ENCODE data around the gene PLEKHM3. TPM values are rescaled to one million over a fixed set of nuclear protein-coding genes. Genes with fewer than 3 reads are reported as not detected.

The PLEKHM3 gene
- total and polyA plus RNA-seq, 12 donors = 9.5 to 39.6 (median 21.7) TPM

DNA sequence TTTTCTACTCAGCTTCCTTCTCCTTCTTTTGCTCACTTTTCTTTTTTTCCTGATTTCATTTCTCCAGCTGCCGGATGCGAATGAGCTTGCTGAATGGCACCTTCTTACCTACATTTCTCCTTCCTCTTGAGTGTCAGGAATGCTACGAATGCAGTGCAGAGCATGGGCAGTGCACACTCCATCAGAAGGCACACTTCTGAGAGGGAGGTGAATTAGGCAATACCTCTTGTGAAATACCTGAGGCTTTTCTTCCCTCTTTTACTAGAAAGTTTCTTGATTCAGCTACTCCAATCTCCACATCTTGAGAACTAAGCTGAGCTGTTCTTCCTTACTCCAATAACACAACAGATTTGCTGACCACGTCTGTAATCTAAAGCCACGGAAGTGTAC is 51.1 kb downstream of the PLEKHM3 start:
- H3K9me3 ChIP-seq (replicated peaks in 1 of 3) = no peaks in the 10 kb centered on the region
- 77 to 86% (median 82%) methylated on average over 5 of the region's 5 CpGs for WGBS, 4 donors
- H3K27ac ChIP-seq = no peak overlapping the region
- peaks cover 0 to 10% of the 10 kb centered on the region in 2 donors for H3K36me3 ChIP-seq (replicated peaks in 1 of 2)
- peaks cover 0 to 15% of the 10 kb centered on the region in 2 donors for H3K4me1 ChIP-seq (replicated peaks in 1 of 2)
- TF ChIP-seq, protein P1, sequence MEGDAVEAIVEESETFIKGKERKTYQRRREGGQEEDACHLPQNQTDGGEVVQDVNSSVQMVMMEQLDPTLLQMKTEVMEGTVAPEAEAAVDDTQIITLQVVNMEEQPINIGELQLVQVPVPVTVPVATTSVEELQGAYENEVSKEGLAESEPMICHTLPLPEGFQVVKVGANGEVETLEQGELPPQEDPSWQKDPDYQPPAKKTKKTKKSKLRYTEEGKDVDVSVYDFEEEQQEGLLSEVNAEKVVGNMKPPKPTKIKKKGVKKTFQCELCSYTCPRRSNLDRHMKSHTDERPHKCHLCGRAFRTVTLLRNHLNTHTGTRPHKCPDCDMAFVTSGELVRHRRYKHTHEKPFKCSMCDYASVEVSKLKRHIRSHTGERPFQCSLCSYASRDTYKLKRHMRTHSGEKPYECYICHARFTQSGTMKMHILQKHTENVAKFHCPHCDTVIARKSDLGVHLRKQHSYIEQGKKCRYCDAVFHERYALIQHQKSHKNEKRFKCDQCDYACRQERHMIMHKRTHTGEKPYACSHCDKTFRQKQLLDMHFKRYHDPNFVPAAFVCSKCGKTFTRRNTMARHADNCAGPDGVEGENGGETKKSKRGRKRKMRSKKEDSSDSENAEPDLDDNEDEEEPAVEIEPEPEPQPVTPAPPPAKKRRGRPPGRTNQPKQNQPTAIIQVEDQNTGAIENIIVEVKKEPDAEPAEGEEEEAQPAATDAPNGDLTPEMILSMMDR (IDR thresholded peaks at IDR 0.05) = no peak
- no peak for TF ChIP-seq POLR2A (IDR thresholded peaks at IDR 0.05)
- H3K27me3 ChIP-seq = no peaks in the 10 kb centered on the region
- DNase-seq = no peak
- no peak overlapping the region for H3K4me3 ChIP-seq
- intact Hi-C loops (cut with DNase I) = loop anchor here in 1 of 2 donors (10.0 kb wide), 1 partner anchor 229 kb away; no protein-coding TSS in a partner anchor

DNA sequence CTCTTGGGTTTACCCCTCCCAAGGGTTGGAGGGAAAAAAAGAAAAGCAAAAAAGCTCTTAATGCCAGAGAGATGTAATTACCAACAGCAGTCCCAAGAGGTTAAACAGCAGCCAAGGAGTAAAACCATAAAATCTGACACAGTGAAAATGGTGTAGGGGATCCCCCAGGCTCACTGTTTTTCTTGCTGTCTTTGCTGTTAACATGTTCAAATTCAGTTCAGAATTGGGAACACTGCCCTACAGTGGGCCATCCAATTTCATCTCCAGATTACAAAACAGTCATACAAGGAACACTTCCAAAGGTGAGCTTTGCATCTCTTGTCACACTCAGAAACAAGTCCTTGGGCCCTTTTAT is 54.5 kb downstream of the PLEKHM3 start:
- no peaks in the 10 kb centered on the region for H3K36me3 ChIP-seq (replicated peaks in 1 of 2)
- no peak overlapping the region for H3K27ac ChIP-seq
- peaks cover 0 to 19% of the 10 kb centered on the region in 2 donors for H3K4me1 ChIP-seq (replicated peaks in 1 of 2)
- no peak for DNase-seq
- intact Hi-C loops (cut with DNase I) = loop anchor here in 1 of 2 donors (10.0 kb wide), 1 partner anchor 226 kb away; no protein-coding TSS in a partner anchor
- TF ChIP-seq POLR2A (IDR thresholded peaks at IDR 0.05) = no peak
- TF ChIP-seq, protein P1 (IDR thresholded peaks at IDR 0.05) = no peak
- H3K9me3 ChIP-seq (replicated peaks in 1 of 3) = no peaks in the 10 kb centered on the region
- H3K4me3 ChIP-seq = no peak overlapping the region
- H3K27me3 ChIP-seq = no peaks in the 10 kb centered on the region

DNA sequence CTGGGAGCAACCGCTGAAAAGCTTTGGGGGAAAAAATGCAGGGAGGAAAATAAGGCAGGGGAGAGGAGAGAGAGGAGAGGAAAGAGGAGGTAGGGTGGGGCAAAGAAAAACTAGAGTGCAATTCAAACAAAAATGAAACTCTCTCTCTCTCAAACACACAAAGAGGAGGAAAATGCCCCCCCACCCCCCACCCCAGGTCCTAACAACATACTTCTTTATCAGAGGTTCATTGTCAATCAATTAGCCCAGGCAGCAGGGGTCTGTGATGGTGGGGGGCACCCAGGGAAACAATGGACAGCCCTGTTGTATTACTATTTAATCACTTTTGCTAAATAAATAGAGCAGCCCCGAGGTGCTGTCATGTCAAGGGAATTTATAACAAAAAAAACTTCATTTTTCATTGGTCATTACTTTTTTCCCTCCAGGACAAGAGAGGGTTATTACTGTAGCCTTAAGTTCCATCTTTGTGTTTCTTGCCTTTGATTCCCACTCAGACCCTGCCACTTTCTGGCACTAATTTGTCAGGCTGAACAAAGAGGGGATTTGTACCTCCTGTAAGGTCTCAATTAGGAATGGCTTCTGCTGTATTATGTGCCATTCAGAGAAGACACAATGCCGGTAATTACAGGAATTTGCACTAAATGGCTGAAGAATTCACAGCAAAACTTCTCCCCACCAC is 55.0 kb downstream of the PLEKHM3 start:
- intact Hi-C loops (cut with DNase I) = loop anchor here in 1 of 2 donors (10.0 kb wide), 1 partner anchor 225 kb away; no protein-coding TSS in a partner anchor

DNA sequence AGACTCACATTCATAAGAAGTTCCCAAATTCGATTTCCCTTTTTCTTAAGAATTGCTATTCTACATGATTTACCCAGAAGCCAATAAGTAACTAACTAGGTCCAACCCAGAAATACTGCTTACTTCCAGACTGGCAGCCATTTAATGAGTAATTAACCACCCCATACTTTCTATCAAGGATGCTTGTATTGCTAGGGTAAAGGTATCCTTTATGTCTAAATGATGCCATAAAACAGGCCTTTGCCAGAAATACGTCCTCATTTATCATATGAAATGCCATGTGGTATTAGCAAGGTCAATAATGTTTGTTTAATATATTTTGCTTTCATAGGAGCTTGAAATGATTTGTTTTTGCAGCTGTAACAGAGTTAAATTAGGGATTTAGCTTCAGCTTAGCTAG is 56.1 kb downstream of the PLEKHM3 start:
- Histone ChIP-seq H3K27ac (no peak overlapping the region), H3K36me3 (replicated peaks in 1 of 2) (no peaks in the 10 kb centered on the region), H3K9me3 (replicated peaks in 1 of 3) (no peaks in the 10 kb centered on the region), H3K4me3 (no peak overlapping the region), H3K27me3 (no peaks in the 10 kb centered on the region), H3K4me1 (replicated peaks in 1 of 2) (peaks cover 0 to 20% of the 10 kb centered on the region in 2 donors)
- DNase-seq = no peak
- 78 to 93% (median 84%) methylated on average over 2 of the region's 2 CpGs for WGBS, 4 donors
- intact Hi-C loops (cut with DNase I) = no loop called here
- TF ChIP-seq, protein P1 (IDR thresholded peaks at IDR 0.05) = no peak
- TF ChIP-seq POLR2A (IDR thresholded peaks at IDR 0.05) = no peak

More for the DNA sequence above, 55.0 kb downstream of the PLEKHM3 start:
- no peak for TF ChIP-seq POLR2A (IDR thresholded peaks at IDR 0.05)
- TF ChIP-seq, protein P1 (IDR thresholded peaks at IDR 0.05) = no peak
- Histone ChIP-seq H3K4me1 (replicated peaks in 1 of 2) (peaks cover 0 to 20% of the 10 kb centered on the region in 2 donors), H3K9me3 (replicated peaks in 1 of 3) (no peaks in the 10 kb centered on the region), H3K27me3 (no peaks in the 10 kb centered on the region), H3K36me3 (replicated peaks in 1 of 2) (no peaks in the 10 kb centered on the region), H3K27ac (no peak overlapping the region), H3K4me3 (no peak overlapping the region)
- DNase-seq = no peak
- 61 to 72% (median 66%) methylated on average over 3 of the region's 3 CpGs for WGBS, 4 donors

Data from adrenal gland (tissue), 12 donors.